OCI-LY1 (cell line): ENCODE data around the gene PRPF18.

Experiments
- CTCF ChIP-seq: fragments of 200-600 bp; sonication (generic), shearing (Covaris generic); IDR thresholded peaks from 2 replicates; pipeline ENCODE4 v1.5.1; 2017; ENCODE audit warnings: mild to moderate bottlenecking, antibody characterized with exemption, low read length, moderate library complexity, mixed read lengths
- EZH2 ChIP-seq: fragments of 200-600 bp; sonication (generic), shearing (Covaris generic); IDR thresholded peaks from 2 replicates; pipeline ENCODE4 v1.8.0; 2017; ENCODE audit warnings: borderline replicate concordance, mixed run types, mild to moderate bottlenecking, antibody characterized with exemption, low read length, moderate library complexity, mixed read lengths

DNA sequence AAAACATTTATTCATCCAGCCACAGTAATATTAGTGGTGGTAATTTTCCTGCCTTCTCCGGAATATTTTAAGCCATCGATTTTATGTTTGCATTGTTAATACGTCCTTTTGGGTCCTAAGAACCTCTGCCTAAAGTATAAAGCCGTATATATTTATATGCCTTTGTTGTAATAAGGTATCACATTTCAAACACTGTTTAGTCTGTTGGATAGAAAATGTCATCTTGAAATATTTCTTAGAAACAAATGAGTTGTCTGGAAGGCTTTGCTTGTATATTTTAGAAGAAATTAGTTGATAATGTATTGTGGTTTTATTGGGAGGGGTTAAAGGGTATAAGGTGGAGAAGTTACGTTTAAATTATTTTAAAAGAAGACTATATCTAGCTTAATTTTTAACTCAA, 11.1 kb downstream of the PRPF18 start:
- TF ChIP-seq CTCF (no peak), EZH2 (no peak)
